CD14-positive monocyte (primary cell): Measurements from ENCODE around the gene KIF26B. TPM values are rescaled to one million over a fixed set of nuclear protein-coding genes. Genes with fewer than 3 reads are reported as not detected.

Experiments
- DNase-seq, 3 donors: peaks; one replicate each; pipeline ENCODE4 v3.0.0-alpha.2; 2011 to 2022
- H2AFZ ChIP-seq: 2 replicates; pipeline ENCODE4 v1.6.0; 2012; ENCODE audit warnings: mild to moderate bottlenecking, low read depth, low read length, inconsistent platforms; ENCODE audit not compliant: insufficient read depth, poor library complexity, severe bottlenecking
- H3K27ac ChIP-seq, 2 donors: 1 replicate in 1 of 2; 2 replicates in 1 of 2; pipeline ENCODE4 v1.5.1; 2012 to 2013; ENCODE audit warnings: low read length in 2 of 2, control low read depth in 1 of 2, inconsistent platforms in 1 of 2, low read depth in 1 of 2, mild to moderate bottlenecking in 1 of 2
- H3K27me3 ChIP-seq, 2 donors: one replicate each; pipeline versions ENCODE4 v1.6.0 to v1.6.1; 2011 to 2013; ENCODE audit warnings: low read length in 2 of 2; ENCODE audit not compliant: control insufficient read depth in 2 of 2, insufficient read depth in 2 of 2
- H3K36me3 ChIP-seq, 2 donors: replicated peaks in 1 of 2; 1 replicate in 1 of 2; 2 replicates in 1 of 2; pipeline versions ENCODE4 v1.5.1 to v1.6.1; 2012 to 2013; ENCODE audit warnings: low read length in 2 of 2, control low read depth in 1 of 2, inconsistent platforms in 1 of 2, mild to moderate bottlenecking in 1 of 2; ENCODE audit not compliant: insufficient read depth in 2 of 2, control insufficient read depth in 1 of 2
- H3K4me1 ChIP-seq, 2 donors: 1 replicate in 1 of 2; 2 replicates in 1 of 2; pipeline versions ENCODE4 v1.5.1 to v1.6.1; 2012 to 2013; ENCODE audit warnings: low read length in 2 of 2, control low read depth in 1 of 2, inconsistent platforms in 1 of 2, mild to moderate bottlenecking in 1 of 2, moderate library complexity in 1 of 2; ENCODE audit not compliant: insufficient read depth in 2 of 2, control insufficient read depth in 1 of 2
- H3K4me2 ChIP-seq: replicated peaks from 2 replicates; pipeline ENCODE3; 2012; ENCODE audit warnings: low read length, moderate library complexity, mild to moderate bottlenecking; ENCODE audit not compliant: poor library complexity, severe bottlenecking; ENCODE audit errors: extremely low read depth
- H3K4me3 ChIP-seq, 3 experiments: fragments of 200-600 bp in 1 of 3; sonication (generic) in 1 of 3; replicated peaks in 1 of 3; 1 replicate in 2 of 3; 2 replicates in 1 of 3; pipeline ENCODE4 v1.5.1; 2011 to 2013; ENCODE audit warnings: low read length in 3 of 3, mild to moderate bottlenecking in 3 of 3, control low read depth in 2 of 3, low read depth in 2 of 3, inconsistent platforms in 1 of 3, moderate library complexity in 1 of 3
- H3K79me2 ChIP-seq: 2 replicates; pipeline ENCODE4 v1.6.0; 2012; ENCODE audit warnings: mild to moderate bottlenecking, control low read depth, inconsistent platforms, low read length, moderate library complexity; ENCODE audit not compliant: insufficient read depth
- H3K9ac ChIP-seq: 2 replicates; pipeline ENCODE4 v1.6.0; 2017; ENCODE audit warnings: low read length, mild to moderate bottlenecking; ENCODE audit not compliant: insufficient read depth, poor library complexity, severe bottlenecking
- H3K9me3 ChIP-seq, 2 donors: replicated peaks in 1 of 2; 1 replicate in 1 of 2; 2 replicates in 1 of 2; pipeline versions ENCODE4 v1.5.1 to v1.6.1; 2012 to 2013; ENCODE audit warnings: low read length in 2 of 2, control low read depth in 1 of 2; ENCODE audit not compliant: control insufficient read depth in 1 of 2, insufficient read depth in 1 of 2
- H4K20me1 ChIP-seq: 2 replicates; pipeline ENCODE4 v1.6.0; 2012; ENCODE audit warnings: mild to moderate bottlenecking, low read length, control low read depth, moderate library complexity; ENCODE audit not compliant: insufficient read depth
- H3K27ac Mint-ChIP-seq, 7 donors: one replicate each; pipeline ENCODE4 v1.8.0; 2020; ENCODE audit warnings: mild to moderate bottlenecking in 7 of 7, mixed read lengths in 7 of 7, moderate library complexity in 6 of 7, inconsistent platforms in 2 of 7
- H3K27me3 Mint-ChIP-seq, 3 donors: one replicate each; pipeline ENCODE4 v1.8.0; 2021 to 2022; ENCODE audit warnings: low read depth in 3 of 3, mild to moderate bottlenecking in 3 of 3, mixed read lengths in 3 of 3, moderate library complexity in 3 of 3, inconsistent platforms in 1 of 3
- H3K36me3 Mint-ChIP-seq, 2 donors: one replicate each; pipeline ENCODE4 v1.8.0; 2020; ENCODE audit warnings: mixed read lengths in 2 of 2, inconsistent platforms in 1 of 2, mild to moderate bottlenecking in 1 of 2
- H3K4me1 Mint-ChIP-seq: one replicate; pipeline ENCODE4 v1.8.0; 2020; ENCODE audit warnings: mild to moderate bottlenecking, mixed read lengths
- H3K4me3 Mint-ChIP-seq, 2 donors: one replicate each; pipeline ENCODE4 v1.8.0; 2020; ENCODE audit warnings: mild to moderate bottlenecking in 2 of 2, mixed read lengths in 2 of 2, moderate library complexity in 1 of 2
- H3K9me3 Mint-ChIP-seq, 7 donors: one replicate each; pipeline ENCODE4 v1.8.0; 2020 to 2022; ENCODE audit warnings: mixed read lengths in 7 of 7, mild to moderate bottlenecking in 6 of 7, moderate library complexity in 6 of 7, inconsistent platforms in 2 of 7
- CTCF ChIP-seq: fragments of 200-600 bp; IDR thresholded peaks from one replicate; pipeline ENCODE4 v1.8.0; 2022; ENCODE audit warnings: antibody characterized with exemption, mild to moderate bottlenecking
- WGBS: methylation state at CpG from one replicate; pipeline ENCODE4 v1.1.5; 2013; ENCODE audit warnings: missing lambda C conversion rate; ENCODE audit not compliant: insufficient coverage; 5-methylcytosine and 5-hydroxymethylcytosine counted together
- intact Hi-C, 2 donors: fragments of 100-400 bp; cut with micrococcal nuclease; formaldehyde crosslinking; loops; one replicate each; pipeline versions ENCODE4 v1.15.0 to v1.15.1; 2023
- polyA plus RNA-seq, 3 donors: library from polyadenylated mRNA; depleted of rRNA in 1 of 3; unstranded in 2 of 3; stranded (reverse) in 1 of 3; fragments of 300-500 nt in 2 of 3; fragments of >200 nt in 1 of 3; fragmentation: Illumina TruSeq in 2 of 3; gene quantifications; 1 replicate in 2 of 3; 2 replicates in 1 of 3; pipeline ENCODE4 v1.2.3, GENCODE V29; 2012 to 2021

Gene KIF26B
- polyA plus RNA-seq, 3 donors: 0.01 to 0.05 TPM; not detected in 1

- H3K9me3 Mint-ChIP-seq: peaks cover 0 to 4% (median 0%) of the 10 kb centered on the region in 7 donors
- no peak overlapping the region for H3K27ac Mint-ChIP-seq
- Histone ChIP-seq H3K9ac (no peak overlapping the region), H3K79me2 (no peaks in the 10 kb centered on the region), H3K4me3 (no peak overlapping the region), H3K27ac (no peak overlapping the region), H3K27me3 (peaks cover under 1 to 4% of the 10 kb centered on the region in 2 donors), H3K4me1 (peaks cover 14 to 24% of the 10 kb centered on the region in 2 donors), H3K36me3 (no peaks in the 10 kb centered on the region), H3K4me2 (no peak overlapping the region), H2AFZ (no peak overlapping the region), H4K20me1 (no peaks in the 10 kb centered on the region), H3K9me3 (no peaks in the 10 kb centered on the region)
- H3K4me1 Mint-ChIP-seq: peaks cover 27% of the 10 kb centered on the region
- DNase-seq: no peak
- intact Hi-C loops: no loop called here
- H3K36me3 Mint-ChIP-seq: peaks cover 0 to 3% of the 10 kb centered on the region in 2 donors
- 100% methylated on average over 2 of the region's 9 CpGs for WGBS
- no peak overlapping the region for H3K4me3 Mint-ChIP-seq
- no peak for TF ChIP-seq CTCF
- H3K27me3 Mint-ChIP-seq: peaks cover 7 to 21% (median 10%) of the 10 kb centered on the region in 3 donors
Observed at GRCh38 chr1:245432228-245432875, 277.6 kb downstream of the KIF26B start.

- H3K4me3 Mint-ChIP-seq: no peak overlapping the region
- H3K36me3 Mint-ChIP-seq: peaks cover 0 to 3% of the 10 kb centered on the region in 2 donors
- H3K27ac Mint-ChIP-seq: peak overlapping the region in 1 of 7 donors; percentile 75
- Histone ChIP-seq H3K9ac (no peak overlapping the region), H3K27me3 (peaks cover 9 to 12% of the 10 kb centered on the region in 2 donors), H2AFZ (no peak overlapping the region), H3K4me1 (peaks cover 14 to 24% of the 10 kb centered on the region in 2 donors), H3K9me3 (no peaks in the 10 kb centered on the region), H3K79me2 (no peaks in the 10 kb centered on the region), H3K4me2 (no peak overlapping the region), H3K4me3 (no peak overlapping the region), H3K36me3 (no peaks in the 10 kb centered on the region), H4K20me1 (no peaks in the 10 kb centered on the region), H3K27ac (no peak overlapping the region)
- WGBS: no CpG with 5 or more reads among the region's 2 CpGs
- peaks cover 0 to 4% (median 0%) of the 10 kb centered on the region in 7 donors for H3K9me3 Mint-ChIP-seq
- TF ChIP-seq CTCF: no peak
- no peak for DNase-seq
- H3K27me3 Mint-ChIP-seq: peaks cover 8 to 32% (median 15%) of the 10 kb centered on the region in 3 donors
- peaks cover 29% of the 10 kb centered on the region for H3K4me1 Mint-ChIP-seq
- intact Hi-C loops: no loop called here
Observed at GRCh38 chr1:245433561-245433960, 278.8 kb downstream of the KIF26B start.
